Neural progenitor cell (in vitro differentiated cells): ENCODE measurements around the gene CYFIP1.

ENCODE experiments used
- CTCF ChIP-seq: fragments of 200-600 bp; sonication (generic); IDR thresholded peaks from 2 replicates; pipeline ENCODE4 v1.5.1; 2017; ENCODE audit warnings: antibody characterized with exemption, mild to moderate bottlenecking
- EZH2 ChIP-seq: fragments of 200-600 bp; sonication (generic); IDR thresholded peaks from 2 replicates; pipeline ENCODE4 v1.6.1; 2017; ENCODE audit warnings: antibody characterized with exemption, mild to moderate bottlenecking, moderate library complexity
- EZH2phosphoT487 ChIP-seq: fragments of 200-600 bp; sonication (generic); IDR thresholded peaks from 2 replicates; pipeline ENCODE4 v1.6.1; 2017; ENCODE audit warnings: antibody characterized with exemption

GRCh38 chr15:22942306-22942855 lies 37.8 kb downstream of the CYFIP1 start:
- TF ChIP-seq CTCF, result no peak
- TF ChIP-seq EZH2phosphoT487, result no peak
- TF ChIP-seq EZH2, result no peak
